K562 (cell line): ENCODE measurements around the gene UBAP2. TPM values are rescaled to one million over a fixed set of nuclear protein-coding genes. Genes with fewer than 3 reads are reported as not detected.

Experiments
- ATAC-seq: fragments of 200-7000 bp; cut with Tn5 transposase; 3 replicates; pipeline ENCODE4 v1.9.1; 2020; ENCODE audit warnings: moderate library complexity
- BruUV-seq: library from RNA; stranded (reverse); fragments of 400-500 nt; replicated peaks from 2 replicates; lab custom pipeline; 2021; lab: Mats Ljungman, UMichigan
- CTCF ChIA-PET: fragments of 300-600 bp; formaldehyde crosslinking; extraction: SDS; loops from one replicate; lab custom pipeline; 2021; ENCODE audit warnings: low intra/inter-chr PET ratio; lab: Yijun Ruan, JAX
- POLR2A ChIA-PET: fragments of 300-600, 350-650 bp; sonication (Branson Sonifier 250); formaldehyde crosslinking; extraction: SDS; loops from one replicate; lab custom pipeline; 2021; ENCODE audit warnings: antibody characterized with exemption, inconsistent platforms; lab: Yijun Ruan, JAX
- DNase-seq, 4 experiments: peaks; one replicate each; pipeline versions ENCODE4 v3.0.0 to v3.0.0-alpha.2; 2011 to 2018; ENCODE audit warnings: low spot score in 3 of 4, mixed read lengths in 3 of 4; ENCODE audit errors: extremely low read depth in 1 of 4
- FAIRE-seq: peaks from 2 replicates; lab custom pipeline; 2011; peaks lifted over from hg19 to GRCh38; lab: Jason Lieb, UNC
- H2AFZ ChIP-seq: 2 replicates; pipeline ENCODE4 v1.6.0; 2011; ENCODE audit warnings: low read depth, low read length, control low read depth, inconsistent platforms
- H3K27ac ChIP-seq: fragments of 200-600 bp; 3 replicates; pipeline ENCODE4 v1.8.0; 2011; ENCODE audit warnings: low read depth, mild to moderate bottlenecking, control low read depth, inconsistent platforms, low read length, moderate library complexity, mixed read lengths; ENCODE audit errors: extremely low read depth
- H3K27me3 ChIP-seq, 2 experiments: fragments of 300-600 bp in 1 of 2; 2 replicates in 1 of 2; 3 replicates in 1 of 2; pipeline versions ENCODE4 v1.6.0 to v1.8.0; 2011; ENCODE audit warnings: inconsistent platforms in 2 of 2, low read length in 2 of 2, mild to moderate bottlenecking in 1 of 2, mixed read lengths in 1 of 2, moderate library complexity in 1 of 2; ENCODE audit not compliant: control insufficient read depth in 2 of 2, insufficient read depth in 2 of 2
- H3K36me3 ChIP-seq: fragments of 300-600 bp; 3 replicates; pipeline ENCODE4 v1.8.0; 2011; ENCODE audit warnings: mild to moderate bottlenecking, low read length, inconsistent platforms; ENCODE audit not compliant: control insufficient read depth, insufficient read depth
- H3K4me1 ChIP-seq, 2 experiments: fragments of 200-600 bp in 1 of 2; replicated peaks in 1 of 2; 2 replicates in 1 of 2; 3 replicates in 1 of 2; pipeline versions ENCODE4 v1.5.1 to v1.8.0; 2011; ENCODE audit warnings: inconsistent platforms in 2 of 2, low read length in 2 of 2, mild to moderate bottlenecking in 1 of 2, mixed read lengths in 1 of 2, moderate library complexity in 1 of 2; ENCODE audit not compliant: control insufficient read depth in 2 of 2, insufficient read depth in 2 of 2
- H3K4me2 ChIP-seq: 2 replicates; pipeline ENCODE4 v1.6.1; 2011; ENCODE audit warnings: low read length, control low read depth, inconsistent platforms, mixed read lengths; ENCODE audit not compliant: insufficient read depth
- H3K4me3 ChIP-seq: fragments of 200-600 bp; sonication (generic), shearing (Covaris generic); 2 replicates; pipeline ENCODE4 v1.5.1; 2016; ENCODE audit warnings: control low read depth, inconsistent platforms
- H3K79me2 ChIP-seq: fragments of 200-600 bp; 3 replicates; pipeline ENCODE4 v1.8.0; 2011; ENCODE audit warnings: low read length, inconsistent platforms; ENCODE audit not compliant: control insufficient read depth, insufficient read depth
- H3K9ac ChIP-seq, 2 experiments: 2 replicates each; pipeline versions ENCODE4 v1.6.0 to v1.6.1; 2011; ENCODE audit warnings: low read depth in 2 of 2, low read length in 2 of 2, control low read depth in 1 of 2, inconsistent platforms in 1 of 2, mild to moderate bottlenecking in 1 of 2, mixed read lengths in 1 of 2; ENCODE audit not compliant: insufficient read depth in 1 of 2
- H3K9me1 ChIP-seq: one replicate; pipeline ENCODE4 v1.6.0; 2011; ENCODE audit warnings: inconsistent platforms, mild to moderate bottlenecking, low read length, moderate library complexity; ENCODE audit not compliant: control insufficient read depth, insufficient read depth
- H3K9me3 ChIP-seq: replicated peaks from 2 replicates; pipeline ENCODE4 v1.5.1; 2011; ENCODE audit warnings: low read depth, low read length, inconsistent platforms; ENCODE audit not compliant: control insufficient read depth, insufficient read depth
- H4K20me1 ChIP-seq: replicated peaks from 2 replicates; pipeline ENCODE4 v1.6.1; 2011; ENCODE audit warnings: low read length, inconsistent platforms, mixed read lengths; ENCODE audit not compliant: control insufficient read depth, insufficient read depth
- CTCF ChIP-seq, 3 experiments: IDR thresholded peaks in 2 of 3; conservative IDR thresholded peaks in 1 of 3; 2 replicates each; pipeline ENCODE4 v1.5.1; 2011 to 2012; ENCODE audit warnings: low read length in 3 of 3, mild to moderate bottlenecking in 3 of 3, control low read depth in 2 of 3, improper control_type of control experiment in 1 of 3, inconsistent platforms in 1 of 3, low read depth in 1 of 3, mixed read lengths in 1 of 3, moderate library complexity in 1 of 3; ENCODE audit not compliant: insufficient read depth in 2 of 3
- POLR2A ChIP-seq: fragments of 450-650 bp; conservative IDR thresholded peaks from 2 replicates; pipeline ENCODE4 v1.6.1; 2016
- POLR2G ChIP-seq: fragments of 200-400 bp; formaldehyde crosslinking; IDR thresholded peaks from 2 replicates; pipeline ENCODE4 v1.6.1; 2017; ENCODE audit warnings: low read depth, mild to moderate bottlenecking, antibody characterized with exemption, low read length, moderate library complexity
- ZNF143 ChIP-seq: sonication (generic); formaldehyde crosslinking; IDR thresholded peaks from 2 replicates; pipeline ENCODE4 v1.9.0; 2022; ENCODE audit warnings: mild to moderate bottlenecking, missing genetic modification reagents
- WGBS: fragments of 100-300 bp; shearing (Covaris generic); methylation state at CpG from one replicate; pipeline ENCODE4 v1.1.6; 2016; ENCODE audit warnings: low coverage, mixed read lengths; ENCODE audit not compliant: insufficient coverage; ENCODE audit errors: missing lambda C conversion rate; 5-methylcytosine and 5-hydroxymethylcytosine counted together
- in situ Hi-C: fragments of 300-500 bp; cut with MboI; formaldehyde crosslinking; loops from 4 replicates; pipeline ENCODE4 v1.15.0; 2018; ENCODE audit warnings: inconsistent platforms, mixed read lengths
- intact Hi-C: fragments of 100-400 bp; cut with micrococcal nuclease; formaldehyde crosslinking; loops from 2 replicates; pipeline ENCODE4 v1.14.2; 2022
- polyA plus RNA-seq, 8 experiments: library from polyadenylated mRNA; depleted of rRNA in 4 of 8; stranded (reverse) in 5 of 8; unstranded in 3 of 8; fragments of >200 nt; fragmentation: Nextera tagmentation in 2 of 8; fragmentation: Illumina TruSeq in 1 of 8; extraction: Ambion mirVana in 2 of 8; extraction: Trizol in 1 of 8; gene quantifications; 2 replicates each; pipeline versions ENCODE4 v1.2.1 to v1.2.3, GENCODE V29; 2011 to 2014; ENCODE audit warnings: inconsistent platforms in 1 of 8, missing spikeins in 1 of 8
- total RNA-seq, 7 experiments: library from RNA; depleted of rRNA in 6 of 7; stranded (reverse); fragments of >200 nt in 6 of 7; fragmentation: Illumina TruSeq in 2 of 7; extraction: Trizol in 2 of 7; gene quantifications; 2 replicates each; pipeline versions ENCODE4 v1.2.1 to v1.2.3, GENCODE V29; 2011 to 2021; ENCODE audit warnings: low replicate concordance in 1 of 7

The UBAP2 gene
- total and polyA plus RNA-seq, 9 of the 15 experiments (the other 6 are each of a cell fraction or from before 2014, with no cell fraction given): 8.7 to 47.9 (median 18.7) TPM

GRCh38 chr9:33921967-33922895 lies 126.5 kb downstream of the UBAP2 start (continued):
- TF ChIP-seq CTCF (IDR thresholded peaks at IDR 0.05 in 2 of 3, conservative IDR thresholded peaks at IDR 0.05 in 1 of 3; ENCODE audit: insufficient read depth in 2 of 3, low read depth in 1 of 3, low read length in 3 of 3): peak; percentile 59 to 75 (median 69)

DNA sequence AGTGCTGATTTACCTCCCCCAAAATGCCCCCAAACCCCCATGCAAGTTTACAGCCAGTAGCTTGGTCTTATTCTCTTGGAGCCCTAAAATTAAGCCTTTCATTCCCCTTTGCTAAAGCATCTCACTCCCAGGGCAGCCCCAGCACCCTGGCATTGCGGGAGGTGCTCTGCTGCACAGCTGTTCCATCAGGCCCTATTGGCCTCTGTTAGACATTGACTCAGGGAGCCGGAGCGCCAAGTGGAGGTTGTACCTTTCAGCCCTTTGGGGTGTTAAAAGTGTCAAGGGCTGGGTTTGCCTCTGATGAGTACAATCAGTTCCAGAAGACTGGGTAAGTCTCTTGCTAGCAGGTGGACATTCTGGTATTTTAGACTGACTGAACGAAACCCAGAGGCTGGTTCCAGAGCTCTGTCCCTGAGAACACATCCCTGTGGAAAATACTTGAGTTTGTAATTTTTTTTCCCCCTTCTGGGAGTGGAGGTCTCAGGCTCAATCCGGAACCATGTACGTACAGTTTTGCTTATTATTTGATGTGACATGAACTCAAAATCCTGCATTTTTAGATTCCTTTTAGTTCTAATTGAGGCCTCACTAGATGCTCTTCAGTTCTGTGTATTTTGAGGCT lies 129.3 kb downstream of the UBAP2 start:
- H3K27me3 ChIP-seq: no peaks in the 10 kb centered on the region
- no peak overlapping the region for H2AFZ ChIP-seq
- in situ Hi-C loops: no loop called here
- H3K4me3 ChIP-seq: no peak overlapping the region
- H3K9ac ChIP-seq: no peak overlapping the region
- no peak for FAIRE-seq
- H3K4me1 ChIP-seq: no peaks in the 10 kb centered on the region
- no TSS peak for BruUV-seq
- ATAC-seq: no peak
- H3K9me3 ChIP-seq: no peaks in the 10 kb centered on the region
- H3K9me1 ChIP-seq: no peaks in the 10 kb centered on the region
- no peaks in the 10 kb centered on the region for H3K79me2 ChIP-seq
- ChIA-PET POLR2A (interaction anchor here (1.3 kb wide), 1 partner anchor 51 kb away, joined by 3 read pairs; no protein-coding TSS in a partner anchor), CTCF (interaction anchor here (0.6 kb wide), 1 partner anchor 106 kb away, joined by 3 read pairs; no protein-coding TSS in a partner anchor)
- H3K4me2 ChIP-seq: no peak overlapping the region
- intact Hi-C loops: loop anchor here (10.0 kb wide), 1 partner anchor 105 kb away; the partner anchor contains the start of gene UBE2R2
- DNase-seq: no peak
- TF ChIP-seq POLR2A (0 out of 2 replicates have a peak, but pooled peaks have one; percentile 20), POLR2G (0 out of 2 replicates have a peak, but pooled peaks have one; percentile 29), ZNF143 (CRISPR knock-in tag) (no peak)
- H3K36me3 ChIP-seq: peaks cover 90% of the 10 kb centered on the region
- no peaks in the 10 kb centered on the region; the same call in 1 of the 2 replicates for H4K20me1 ChIP-seq
- H3K27ac ChIP-seq: no peak overlapping the region
- 98% methylated on average over 6 of the region's 6 CpGs for WGBS
